ENCODE data around the gene RELN.

Gene RELN

GRCh38 chr7:103711413-103711812 is 278.0 kb downstream of the RELN start:
- no peak for DNase-seq

- no peak for DNase-seq
These were observed 279.2 kb downstream of the RELN start for GRCh38 chr7:103710247-103710646.

DNA sequence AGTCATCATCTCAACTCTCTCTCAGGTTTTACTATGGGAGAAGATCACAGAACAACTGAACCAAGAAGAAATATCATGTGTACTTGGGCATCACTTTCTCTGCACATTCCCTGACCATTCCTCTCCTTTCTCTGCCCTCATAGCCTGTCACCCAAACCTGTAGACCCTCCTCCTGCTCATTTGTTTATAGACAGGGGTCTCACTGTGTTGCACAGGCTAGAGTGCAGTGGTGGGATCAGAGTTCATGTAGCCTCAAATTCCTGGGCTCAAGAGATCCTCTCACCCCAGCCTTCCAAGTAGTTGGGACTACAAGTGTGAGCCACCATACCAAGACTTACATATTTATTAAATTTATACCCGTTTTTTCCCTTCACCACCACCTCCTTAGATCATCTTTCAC is 282.7 kb downstream of the RELN start:
- no peak for DNase-seq

DNA sequence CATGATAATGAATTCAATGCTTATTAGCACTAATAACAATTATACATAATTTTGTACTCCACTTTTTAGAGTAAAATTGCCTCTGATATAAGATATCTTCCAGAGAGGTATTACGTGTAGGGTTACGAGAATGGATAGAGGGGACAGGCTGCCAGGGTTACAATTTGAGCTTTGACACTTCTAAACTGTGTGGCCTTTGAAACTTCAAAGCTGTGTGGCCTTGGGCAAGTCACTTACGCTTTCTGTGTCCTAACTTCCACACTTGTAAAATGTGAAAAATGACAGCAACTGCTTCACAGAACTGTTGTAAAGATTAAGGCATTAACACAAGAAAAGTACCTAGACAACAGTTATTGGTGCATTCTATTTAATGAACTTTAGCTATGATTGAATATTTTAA is 283.9 kb downstream of the RELN start:
- DNase-seq = no peak

DNA sequence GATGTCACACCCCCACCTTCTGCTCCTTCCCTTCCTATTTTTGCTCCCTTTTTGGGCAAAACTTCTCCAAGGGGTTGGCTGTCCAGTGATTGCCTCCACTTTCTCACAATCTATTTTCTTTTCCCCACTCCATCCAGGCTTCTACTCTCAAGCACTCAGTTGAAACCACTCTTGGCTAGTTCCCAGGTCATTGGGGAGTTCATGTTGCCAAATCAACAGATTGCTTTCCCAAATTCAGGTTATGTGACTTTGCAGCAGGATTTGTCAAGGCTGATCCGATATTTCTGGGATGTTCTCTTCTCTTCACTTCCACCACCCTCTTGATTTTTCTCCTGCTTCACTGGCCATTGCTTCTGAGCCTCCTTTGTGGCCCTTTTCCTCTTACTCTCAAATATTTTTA is 284.8 kb downstream of the RELN start:
- DNase-seq = no peak

GRCh38 chr7:103702982-103703381 is 286.5 kb downstream of the RELN start:
- no peak for DNase-seq

GRCh38 chr7:103702454-103702853 is 287.0 kb downstream of the RELN start:
- DNase-seq = no peak

- DNase-seq = no peak
These were observed 290.4 kb downstream of the RELN start for GRCh38 chr7:103699032-103699431.

DNA sequence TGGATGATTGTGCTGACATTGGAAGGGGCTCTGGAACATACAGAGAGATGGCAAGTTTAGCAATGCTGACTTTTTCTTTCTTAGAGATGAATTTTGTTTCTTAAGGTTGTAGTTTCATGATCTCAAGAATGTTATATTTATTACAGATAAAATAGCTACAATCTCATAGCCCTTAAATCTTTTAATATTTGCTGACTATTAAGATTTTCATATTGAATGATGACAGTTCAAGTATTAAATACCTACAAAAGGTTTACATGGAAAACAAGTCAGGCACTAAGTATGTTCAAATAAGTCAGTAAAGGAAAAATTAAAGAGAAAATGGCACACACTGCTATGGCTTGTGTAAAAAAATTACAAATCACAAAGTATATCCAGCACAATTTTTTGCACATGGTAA is 291.4 kb downstream of the RELN start:
- DNase-seq = no peak

DNA sequence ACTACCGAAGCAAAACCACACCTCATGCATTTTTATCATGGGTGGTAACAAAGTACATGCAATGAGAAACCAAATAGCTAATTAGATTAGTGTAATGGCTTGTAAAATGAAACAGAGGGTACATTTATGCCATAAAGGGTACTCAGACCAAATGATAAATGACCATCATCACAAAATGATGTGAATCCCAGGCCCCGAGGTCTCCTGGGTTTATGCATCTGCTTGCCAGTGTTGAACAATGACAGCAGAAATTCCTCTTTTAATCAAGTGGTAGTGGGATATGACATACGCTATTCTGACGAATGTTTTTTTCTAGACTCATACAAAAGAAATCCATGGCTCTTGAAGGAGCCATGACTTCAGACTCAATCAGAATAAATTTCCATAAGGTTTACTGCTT is 293.9 kb downstream of the RELN start:
- DNase-seq = no peak

- no peak for DNase-seq
These were observed 295.2 kb downstream of the RELN start for GRCh38 chr7:103694304-103694703.

- DNase-seq = no peak
These were observed 298.2 kb downstream of the RELN start for GRCh38 chr7:103691291-103691690.

DNA sequence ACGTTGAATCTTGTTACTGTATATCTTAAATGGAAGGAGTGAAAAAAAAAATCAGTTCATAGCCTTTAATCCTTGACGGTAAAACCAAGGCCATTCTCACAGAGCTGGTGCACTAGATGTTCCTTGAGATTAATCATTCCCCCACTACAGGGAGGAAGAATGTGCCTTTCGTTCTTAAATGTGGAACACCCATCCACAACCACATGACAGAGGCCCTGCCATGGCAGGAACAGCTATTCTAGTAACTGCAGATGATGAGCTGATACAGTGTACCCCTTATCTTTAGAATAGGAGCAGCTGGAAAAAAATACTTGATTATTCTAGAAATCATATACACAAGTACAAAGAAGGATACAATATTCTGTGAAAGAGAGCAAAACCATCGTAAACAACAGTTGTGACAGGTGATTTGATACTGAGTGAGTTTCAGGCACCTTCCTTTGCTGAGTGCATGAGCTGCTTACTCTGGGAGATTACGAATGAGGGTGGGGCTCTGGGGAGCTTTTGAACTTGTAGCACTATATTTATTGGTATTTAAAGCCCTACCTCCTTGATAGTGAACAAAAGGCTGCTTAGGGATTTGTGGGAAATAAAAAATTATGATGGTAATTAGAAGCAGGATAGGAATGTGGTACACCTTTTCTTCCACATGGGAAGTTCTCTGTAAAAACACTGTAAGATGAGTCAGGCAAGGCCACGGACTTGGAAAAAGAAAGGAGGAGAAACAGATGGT is 299.1 kb downstream of the RELN start:
- DNase-seq = no peak

- DNase-seq = no peak
These were observed 300.2 kb downstream of the RELN start for GRCh38 chr7:103689255-103689654.

DNA sequence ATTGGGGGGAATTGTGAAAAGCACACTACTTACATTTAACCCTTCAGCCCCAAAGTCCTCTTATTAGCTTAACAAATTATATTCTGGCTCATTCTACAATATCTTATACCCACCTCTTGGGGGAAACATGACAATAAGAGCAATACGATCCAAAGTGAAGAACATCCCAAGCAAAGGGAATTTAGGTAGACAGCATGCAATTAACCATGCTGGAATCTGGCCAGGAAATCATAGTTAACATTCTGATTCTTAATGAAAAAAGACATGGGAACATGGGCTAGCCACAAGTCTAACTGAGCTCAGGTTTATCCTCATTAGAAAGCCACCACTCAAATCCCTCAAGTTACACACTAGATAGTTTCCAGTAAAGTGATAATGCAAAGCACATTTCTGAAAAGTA is 301.5 kb downstream of the RELN start:
- no peak for DNase-seq

GRCh38 chr7:103687272-103687671 is 302.2 kb downstream of the RELN start:
- DNase-seq = no peak

- DNase-seq = no peak
These were observed 302.7 kb downstream of the RELN start for GRCh38 chr7:103686763-103687162.

GRCh38 chr7:103686064-103686463 is 303.4 kb downstream of the RELN start:
- DNase-seq = no peak

- DNase-seq = no peak
These were observed 303.8 kb downstream of the RELN start for GRCh38 chr7:103685646-103686045.

GRCh38 chr7:103683348-103683747 is 306.1 kb downstream of the RELN start:
- no peak for DNase-seq

GRCh38 chr7:103680161-103681144 is 309.0 kb downstream of the RELN start:
- no peak for DNase-seq

- no peak for DNase-seq
These were observed 310.0 kb downstream of the RELN start for GRCh38 chr7:103679151-103680132.

Measured in activated CD4-positive, alpha-beta T cell treated with anti-CD3 and anti-CD28 coated beads, Interleukin-2, amount 50 U/mL, for 1 hour (primary cell).